GM23338 (cell line): ENCODE results near the gene SCNN1A.

Source experiments
- EZH2 ChIP-seq: fragments of 200-600 bp; sonication (generic); IDR thresholded peaks from one replicate; pipeline ENCODE4 v1.8.0; 2017; ENCODE audit warnings: antibody characterized with exemption, mild to moderate bottlenecking, low read depth; ENCODE audit not compliant: unreplicated experiment
- TF ChIP-seq, protein P1 (sequence below), 2 experiments: fragments of 200-600 bp in 1 of 2; sonication (generic) in 1 of 2; conservative IDR thresholded peaks; 2 replicates each; pipeline versions ENCODE4 v1.5.1 to v1.6.1; 2016 to 2017; ENCODE audit warnings: antibody characterized with exemption in 2 of 2, low read depth in 2 of 2, mild to moderate bottlenecking in 2 of 2, moderate library complexity in 1 of 2

DNA sequence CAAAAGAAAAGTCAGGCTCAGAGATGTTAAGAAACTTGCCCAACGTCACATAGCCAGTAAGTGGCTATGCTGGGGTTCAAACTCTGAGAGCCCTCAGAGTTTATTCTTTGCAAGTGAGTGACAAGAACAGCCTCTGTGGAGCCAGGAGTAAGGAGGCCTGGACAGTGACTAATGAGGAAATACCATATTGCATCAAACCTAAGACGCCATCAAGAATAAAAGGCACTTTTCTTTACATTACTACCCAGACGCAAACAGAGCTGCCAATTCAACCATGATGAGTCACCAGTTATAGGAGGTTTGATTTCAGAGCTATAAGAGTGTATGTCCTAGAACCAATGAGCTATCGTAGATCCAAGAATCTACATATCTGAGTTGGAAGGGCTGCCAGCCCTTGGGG, 42.9 kb downstream of the SCNN1A start:
- TF ChIP-seq, protein P1, sequence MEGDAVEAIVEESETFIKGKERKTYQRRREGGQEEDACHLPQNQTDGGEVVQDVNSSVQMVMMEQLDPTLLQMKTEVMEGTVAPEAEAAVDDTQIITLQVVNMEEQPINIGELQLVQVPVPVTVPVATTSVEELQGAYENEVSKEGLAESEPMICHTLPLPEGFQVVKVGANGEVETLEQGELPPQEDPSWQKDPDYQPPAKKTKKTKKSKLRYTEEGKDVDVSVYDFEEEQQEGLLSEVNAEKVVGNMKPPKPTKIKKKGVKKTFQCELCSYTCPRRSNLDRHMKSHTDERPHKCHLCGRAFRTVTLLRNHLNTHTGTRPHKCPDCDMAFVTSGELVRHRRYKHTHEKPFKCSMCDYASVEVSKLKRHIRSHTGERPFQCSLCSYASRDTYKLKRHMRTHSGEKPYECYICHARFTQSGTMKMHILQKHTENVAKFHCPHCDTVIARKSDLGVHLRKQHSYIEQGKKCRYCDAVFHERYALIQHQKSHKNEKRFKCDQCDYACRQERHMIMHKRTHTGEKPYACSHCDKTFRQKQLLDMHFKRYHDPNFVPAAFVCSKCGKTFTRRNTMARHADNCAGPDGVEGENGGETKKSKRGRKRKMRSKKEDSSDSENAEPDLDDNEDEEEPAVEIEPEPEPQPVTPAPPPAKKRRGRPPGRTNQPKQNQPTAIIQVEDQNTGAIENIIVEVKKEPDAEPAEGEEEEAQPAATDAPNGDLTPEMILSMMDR (conservative IDR thresholded peaks at IDR 0.05; ENCODE audit: low read depth in 2 of 2): no peak
- TF ChIP-seq EZH2: no peak
